HG03520 (cell line): ENCODE data around the gene TGM6.

Experiments
- ATAC-seq: cut with Tn5 transposase; IDR thresholded peaks from one replicate; pipeline ENCODE4 v1.9.1; 2021; ENCODE audit warnings: mild to moderate bottlenecking, moderate library complexity; ENCODE audit not compliant: unreplicated experiment

Gene TGM6

DNA sequence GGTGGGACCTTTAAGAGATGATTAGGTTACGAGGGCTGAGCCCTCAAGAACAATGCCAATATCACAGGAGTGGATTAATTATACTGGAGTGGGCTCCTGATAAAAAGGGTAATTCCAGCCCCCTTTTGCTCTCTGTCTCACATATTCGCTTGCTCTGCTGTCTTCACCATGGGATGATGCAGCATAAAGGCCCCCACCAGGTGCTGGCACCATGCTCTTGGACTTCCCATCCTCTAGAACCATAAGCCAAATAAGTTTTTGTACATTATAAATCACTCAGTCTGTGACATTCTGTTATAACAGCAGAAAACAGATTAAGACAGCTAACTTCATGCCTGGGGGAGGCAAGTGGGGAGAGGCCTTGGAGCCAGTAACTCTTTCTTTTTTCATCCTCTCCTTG is 99.7 kb downstream of the TGM6 start:
- ATAC-seq: no peak
